H1 (cell line): ENCODE data around the gene STK11. TPM values are rescaled to one million over a fixed set of nuclear protein-coding genes. Genes with fewer than 3 reads are reported as not detected.

ENCODE experiments used
- CTCF ChIA-PET: fragments of 300-600 bp; sonication (Branson Sonifier 250); formaldehyde crosslinking; loops from one replicate; lab custom pipeline; 2021; ENCODE audit not compliant: partially characterized antibody; lab: Charles Lee
- POLR2A ChIA-PET: fragments of 300-600 bp; sonication (Branson Sonifier 250); formaldehyde crosslinking; loops from one replicate; lab custom pipeline; 2021; ENCODE audit warnings: inconsistent platforms; ENCODE audit not compliant: partially characterized antibody; lab: Charles Lee
- DNase-seq, 2 experiments: peaks; one replicate each; pipeline versions ENCODE4 v3.0.0 to v3.0.0-alpha.2; 2010 to 2022; ENCODE audit warnings: low spot score in 2 of 2, low read depth in 1 of 2, mixed read lengths in 1 of 2
- FAIRE-seq: peaks from 2 replicates; lab custom pipeline; 2011; peaks lifted over from hg19 to GRCh38; lab: Jason Lieb, UNC
- H2AFZ ChIP-seq: 2 replicates; pipeline ENCODE4 v1.8.1; 2012; ENCODE audit warnings: low read length, inconsistent platforms
- H2AK5ac ChIP-seq: 2 replicates; pipeline ENCODE4 v1.6.1; 2013; ENCODE audit warnings: low read depth, low read length
- H2BK120ac ChIP-seq: replicated peaks from 2 replicates; pipeline ENCODE3; 2013; ENCODE audit warnings: low read depth, low read length, inconsistent platforms
- H2BK12ac ChIP-seq: 2 replicates; pipeline ENCODE4 v1.6.1; 2013; ENCODE audit warnings: low read depth, low read length
- H2BK15ac ChIP-seq: 2 replicates; pipeline ENCODE4 v1.6.1; 2013; ENCODE audit warnings: low read length
- H2BK20ac ChIP-seq: 2 replicates; pipeline ENCODE4 v1.6.1; 2013; ENCODE audit warnings: low read length
- H2BK5ac ChIP-seq: 2 replicates; pipeline ENCODE4 v1.6.1; 2013; ENCODE audit warnings: low read depth, low read length
- H3K14ac ChIP-seq: 2 replicates; pipeline ENCODE4 v1.6.1; 2013; ENCODE audit warnings: inconsistent platforms; ENCODE audit not compliant: insufficient read length
- H3K18ac ChIP-seq: 2 replicates; pipeline ENCODE4 v1.6.1; 2013; ENCODE audit warnings: low read length; ENCODE audit errors: extremely low read depth
- H3K23ac ChIP-seq: 2 replicates; pipeline ENCODE4 v1.6.1; 2013; ENCODE audit warnings: inconsistent platforms; ENCODE audit not compliant: insufficient read length
- H3K23me2 ChIP-seq: 2 replicates; pipeline ENCODE4 v1.6.1; 2013; ENCODE audit warnings: low read depth, low read length
- H3K27ac ChIP-seq: 2 replicates; pipeline ENCODE4 v1.6.1; 2011; ENCODE audit warnings: low read depth, low read length, inconsistent platforms
- H3K27me3 ChIP-seq, 4 experiments: replicated peaks in 1 of 4; 1 replicate in 1 of 4; 2 replicates in 3 of 4; pipeline versions ENCODE4 v1.6.1 to v1.8.1; 2011 to 2013; ENCODE audit warnings: low read length in 3 of 4, mild to moderate bottlenecking in 3 of 4, inconsistent platforms in 2 of 4, mixed read lengths in 2 of 4, moderate library complexity in 1 of 4; ENCODE audit not compliant: control insufficient read depth in 3 of 4, insufficient read depth in 3 of 4; ENCODE audit errors: extremely low read depth in 1 of 4
- H3K36me3 ChIP-seq, 4 experiments: 2 replicates each; pipeline versions ENCODE4 v1.6.1 to v1.8.1; 2011 to 2013; ENCODE audit warnings: mild to moderate bottlenecking in 4 of 4, low read length in 3 of 4, moderate library complexity in 2 of 4, control low read depth in 1 of 4, inconsistent platforms in 1 of 4; ENCODE audit not compliant: insufficient read depth in 4 of 4, control insufficient read depth in 2 of 4
- H3K4ac ChIP-seq: replicated peaks from 2 replicates; pipeline ENCODE3; 2013; ENCODE audit warnings: low read length, low read depth, mixed read lengths, inconsistent platforms; ENCODE audit not compliant: insufficient read length
- H3K4me1 ChIP-seq, 4 experiments: replicated peaks in 1 of 4; 1 replicate in 1 of 4; 2 replicates in 3 of 4; pipeline versions ENCODE4 v1.6.1 to v1.8.1; 2011 to 2013; ENCODE audit warnings: low read length in 3 of 4, inconsistent platforms in 2 of 4, mixed read lengths in 1 of 4; ENCODE audit not compliant: insufficient read depth in 4 of 4, control insufficient read depth in 3 of 4
- H3K4me2 ChIP-seq, 2 experiments: 2 replicates each; pipeline versions ENCODE4 v1.6.1 to v1.8.1; 2011 to 2013; ENCODE audit warnings: low read depth in 2 of 2, low read length in 2 of 2, control low read depth in 1 of 2, inconsistent platforms in 1 of 2, mild to moderate bottlenecking in 1 of 2; ENCODE audit not compliant: insufficient read depth in 1 of 2
- H3K4me3 ChIP-seq, 4 experiments: fragments of 200-600, 300-600 bp in 1 of 4; sonication (generic), shearing (Covaris generic), sonication (Bioruptor Twin) in 1 of 4; 2 replicates each; pipeline versions ENCODE4 v1.5.1 to v1.8.1; 2011 to 2016; ENCODE audit warnings: low read length in 4 of 4, low read depth in 3 of 4, control low read depth in 2 of 4, inconsistent platforms in 2 of 4, mild to moderate bottlenecking in 2 of 4, mixed read lengths in 1 of 4, moderate library complexity in 1 of 4; ENCODE audit not compliant: insufficient read depth in 2 of 4; ENCODE audit errors: extremely low read depth in 1 of 4
- H3K56ac ChIP-seq: replicated peaks from 2 replicates; pipeline ENCODE3; 2013; ENCODE audit warnings: low read depth, mild to moderate bottlenecking, mixed read lengths, low read length, inconsistent platforms; ENCODE audit not compliant: insufficient read length
- H3K79me1 ChIP-seq: 2 replicates; pipeline ENCODE4 v1.6.1; 2013; ENCODE audit warnings: low read depth, low read length, control low read depth
- H3K79me2 ChIP-seq, 2 experiments: 2 replicates each; pipeline versions ENCODE4 v1.6.1 to v1.8.1; 2012 to 2013; ENCODE audit warnings: low read length in 2 of 2, mild to moderate bottlenecking in 2 of 2, inconsistent platforms in 1 of 2; ENCODE audit not compliant: insufficient read depth in 2 of 2, control insufficient read depth in 1 of 2
- H3K9ac ChIP-seq, 4 experiments: replicated peaks in 1 of 4; 1 replicate in 1 of 4; 2 replicates in 3 of 4; pipeline versions ENCODE4 v1.6.1 to v1.8.1; 2011 to 2013; ENCODE audit warnings: low read depth in 3 of 4, low read length in 3 of 4, control low read depth in 2 of 4, mild to moderate bottlenecking in 2 of 4, moderate library complexity in 2 of 4, inconsistent platforms in 1 of 4; ENCODE audit errors: extremely low read depth in 1 of 4
- H3K9me3 ChIP-seq, 2 experiments: 2 replicates each; pipeline versions ENCODE4 v1.6.1 to v1.8.1; 2012 to 2013; ENCODE audit warnings: mild to moderate bottlenecking in 2 of 2, moderate library complexity in 2 of 2, control low read depth in 1 of 2, inconsistent platforms in 1 of 2, low read depth in 1 of 2, low read length in 1 of 2, mixed read lengths in 1 of 2; ENCODE audit not compliant: insufficient read depth in 2 of 2
- H4K20me1 ChIP-seq, 2 experiments: replicated peaks in 1 of 2; 2 replicates each; pipeline versions ENCODE3 to v1.8.1; 2011 to 2013; ENCODE audit warnings: inconsistent platforms in 2 of 2, low read length in 2 of 2, mild to moderate bottlenecking in 1 of 2; ENCODE audit not compliant: insufficient read depth in 2 of 2, control insufficient read depth in 1 of 2
- H4K5ac ChIP-seq: 2 replicates; pipeline ENCODE4 v1.6.1; 2013; ENCODE audit warnings: low read length, low read depth, mixed read lengths, inconsistent platforms; ENCODE audit not compliant: insufficient read length
- H4K8ac ChIP-seq: 2 replicates; pipeline ENCODE4 v1.8.0; 2013; ENCODE audit warnings: mild to moderate bottlenecking, moderate library complexity, low read length, inconsistent platforms; ENCODE audit not compliant: insufficient read depth; ENCODE audit errors: extremely low read depth
- H4K91ac ChIP-seq: replicated peaks from 2 replicates; pipeline ENCODE3; 2013; ENCODE audit warnings: low read length, mixed read lengths, inconsistent platforms; ENCODE audit not compliant: insufficient read length
- BACH1 ChIP-seq: IDR thresholded peaks from 2 replicates; pipeline ENCODE4 v1.6.1; 2012; ENCODE audit warnings: low read length, improper control_type of control experiment
- CEBPB ChIP-seq: IDR thresholded peaks from 2 replicates; pipeline ENCODE4 v1.6.1; 2012; ENCODE audit warnings: low read depth, low read length
- CHD2 ChIP-seq: IDR thresholded peaks from 2 replicates; pipeline ENCODE4 v1.6.1; 2012; ENCODE audit warnings: low read length, improper control_type of control experiment
- KDM5A ChIP-seq: fragments of 200-600 bp; IDR thresholded peaks from 2 replicates; pipeline ENCODE4 v1.7.1; 2012; ENCODE audit warnings: mild to moderate bottlenecking, low read length, inconsistent platforms, mixed read lengths
- MAX ChIP-seq: IDR thresholded peaks from 2 replicates; pipeline ENCODE4 v1.6.1; 2012; ENCODE audit warnings: inconsistent platforms
- PHF8 ChIP-seq: fragments of 200-600 bp; sonication (generic); conservative IDR thresholded peaks from 2 replicates; pipeline ENCODE4 v1.7.1; 2012; ENCODE audit warnings: low read depth, mild to moderate bottlenecking, inconsistent platforms, low read length, moderate library complexity
- RAD21 ChIP-seq, 2 experiments: IDR thresholded peaks in 1 of 2; conservative IDR thresholded peaks in 1 of 2; 2 replicates each; pipeline ENCODE4 v1.6.1; 2011; ENCODE audit warnings: low read depth in 2 of 2, low read length in 2 of 2, improper control_type of control experiment in 1 of 2, inconsistent platforms in 1 of 2, mild to moderate bottlenecking in 1 of 2, moderate library complexity in 1 of 2
- RBBP5 ChIP-seq: IDR thresholded peaks from 2 replicates; pipeline ENCODE4 v1.7.1; 2012; ENCODE audit warnings: low read depth, mild to moderate bottlenecking, inconsistent platforms, low read length, moderate library complexity, borderline replicate concordance
- RXRA ChIP-seq: IDR thresholded peaks from 2 replicates; pipeline ENCODE4 v1.6.1; 2011; ENCODE audit warnings: low read depth, mild to moderate bottlenecking, low read length, moderate library complexity; ENCODE audit not compliant: insufficient read depth
- SP1 ChIP-seq: IDR thresholded peaks from 2 replicates; pipeline ENCODE4 v1.6.1; 2011; ENCODE audit warnings: low read depth, low read length
- SP2 ChIP-seq: IDR thresholded peaks from 2 replicates; pipeline ENCODE4 v1.6.1; 2012; ENCODE audit warnings: mild to moderate bottlenecking, low read length, inconsistent platforms
- SRF ChIP-seq: IDR thresholded peaks from 2 replicates; pipeline ENCODE4 v1.6.1; 2011; ENCODE audit warnings: mild to moderate bottlenecking, low read depth, low read length, moderate library complexity
- TAF7 ChIP-seq: optimal IDR thresholded peaks from 2 replicates; pipeline ENCODE3; 2011; ENCODE audit warnings: low read depth, mild to moderate bottlenecking, inconsistent platforms, low read length, moderate library complexity, borderline replicate concordance
- TBP ChIP-seq: IDR thresholded peaks from 2 replicates; pipeline ENCODE4 v1.6.1; 2011; ENCODE audit warnings: low read depth, low read length, improper control_type of control experiment
- WGBS, 2 experiments: shearing (Covaris generic) in 1 of 2; methylation state at CpG; one replicate each; pipeline versions ENCODE4 v1.1.6 to v1.1.7; 2013 to 2015; ENCODE audit warnings: low lambda C conversion rate in 2 of 2, mixed read lengths in 2 of 2, inconsistent platforms in 1 of 2, low coverage in 1 of 2, missing lambda C conversion rate in 1 of 2; ENCODE audit not compliant: insufficient replicate concordance in 2 of 2, insufficient coverage in 1 of 2, insufficient read length in 1 of 2; ENCODE audit errors: extremely low coverage in 1 of 2, missing lambda C conversion rate in 1 of 2; 5-methylcytosine and 5-hydroxymethylcytosine counted together
- polyA plus RNA-seq, 7 experiments: library from polyadenylated mRNA; depleted of rRNA in 3 of 7; stranded (reverse) in 5 of 7; unstranded in 2 of 7; fragments of >200 nt in 5 of 7; fragments of 200-250 nt in 2 of 7; gene quantifications; 1 replicate in 5 of 7; 2 replicates in 1 of 7; 4 replicates in 1 of 7; pipeline versions ENCODE4 v1.2.1 to v1.2.3, GENCODE V29; 2011 to 2013; ENCODE audit warnings: missing spikeins in 2 of 7, mixed read lengths in 2 of 7
- total RNA-seq: library from RNA; stranded (reverse); fragmentation: NEBNext Ultra II Directional; extraction: Animal tissue kit (Norgen Biotek cat#: 25700); gene quantifications from 2 replicates; pipeline ENCODE4 v1.2.1, GENCODE V29; 2021

The STK11 gene
- total and polyA plus RNA-seq, 2 of the 8 experiments (the other 6 are each of a cell fraction or from before 2014, with no cell fraction given), result 45.3 to 70.7 TPM

DNA sequence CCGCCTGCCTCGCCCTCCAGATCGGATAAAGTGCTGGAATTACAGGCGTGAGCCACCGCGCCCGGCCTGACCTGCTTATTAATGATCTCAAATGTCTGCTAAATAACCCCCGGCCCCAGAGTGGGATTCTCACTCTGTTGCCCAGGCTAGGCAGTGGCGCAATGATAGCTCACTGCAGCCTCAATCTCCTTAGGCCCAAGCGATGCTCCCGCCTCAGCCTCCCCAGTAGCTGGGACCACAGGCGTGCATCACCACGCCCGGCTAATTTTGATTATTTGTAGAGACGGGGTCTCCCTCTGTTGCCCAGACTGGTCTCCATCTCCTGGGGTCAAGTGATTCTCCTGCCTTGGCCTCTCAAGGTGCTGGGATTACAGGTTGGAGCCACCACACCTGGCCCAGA, 35.3 kb downstream of the STK11 start:
- Histone ChIP-seq H3K18ac (no peak overlapping the region), H3K4me3 (peak overlapping the region in 2 of 4 experiments; percentile 10 to 95; a peak in 4 of 8 replicates), H3K23me2 (peaks cover 15% of the 10 kb centered on the region; the same call in 1 of the 2 replicates), H3K14ac (no peak overlapping the region), H3K4me2 (peak overlapping the region; percentile 57 to 89), H4K91ac (no peak overlapping the region), H4K20me1 (peaks cover 0 to 7% of the 10 kb centered on the region in 2 experiments), H3K27me3 (no peaks in the 10 kb centered on the region), H2AK5ac (no peak overlapping the region), H3K79me2 (peaks cover 0 to 7% of the 10 kb centered on the region in 2 experiments; a peak in 1 of 4 replicates), H3K9me3 (no peaks in the 10 kb centered on the region), H2BK20ac (no peak overlapping the region), H2BK5ac (no peak overlapping the region), H3K23ac (no peak overlapping the region), H3K27ac (no peak overlapping the region), H3K79me1 (peaks cover 9% of the 10 kb centered on the region), H3K56ac (no peak overlapping the region), H2BK15ac (no peak overlapping the region), H3K4ac (no peak overlapping the region), H4K5ac (no peak overlapping the region), H2BK120ac (no peak overlapping the region), H3K36me3 (no peaks in the 10 kb centered on the region), H3K4me1 (peaks cover 0 to 27% (median 13%) of the 10 kb centered on the region in 4 experiments; a peak in 5 of 7 replicates), H4K8ac (no peak overlapping the region), H2BK12ac (no peak overlapping the region), H2AFZ (no peak overlapping the region), H3K9ac (no peak overlapping the region)
- POLR2A ChIA-PET, result interaction anchor here (0.7 to 10.1 kb wide), 15 partner anchors 8 to 366 kb away, joined by 3 to 355 read pairs (median 4); partner anchors contain the start of genes CIRBP, CNN2 and GPX4
- CTCF ChIA-PET, result interaction anchor here (0.7 to 7.7 kb wide), 14 partner anchors 17 to 253 kb away, joined by 3 to 212 read pairs (median 3); partner anchors contain the start of gene CIRBP
- FAIRE-seq, result no peak
- DNase-seq, result peak in 1 of 2 experiments; percentile 52
- WGBS, 2 experiments, result 80% methylated on average over 15 of the region's 15 CpGs; no CpG with 5 or more reads in 1 of the 2 experiments
- TF ChIP-seq SRF, result no peak
- TF ChIP-seq TAF7, result no peak
- no peak for TF ChIP-seq RAD21 (IDR thresholded peaks at IDR 0.05 in 1 of 2, conservative IDR thresholded peaks at IDR 0.05 in 1 of 2; ENCODE audit: low read depth in 2 of 2, low read length in 2 of 2)
- no peak for TF ChIP-seq SP2
- TF ChIP-seq TBP, result no peak
- no peak for TF ChIP-seq CHD2
- TF ChIP-seq KDM5A, result no peak
- no peak for TF ChIP-seq RBBP5
- TF ChIP-seq PHF8, result no peak
- TF ChIP-seq SP1, result no peak
- no peak for TF ChIP-seq RXRA
- TF ChIP-seq CEBPB, result no peak
- TF ChIP-seq BACH1, result no peak
- TF ChIP-seq MAX, result no peak
